Suppressor macrophage (primary cell): ENCODE results near the gene UTY.

Experiments
- DNase-seq, 4 experiments: peaks; one replicate each; pipeline ENCODE4 v3.0.0-alpha.2; 2020 to 2022

UTY gene

DNA sequence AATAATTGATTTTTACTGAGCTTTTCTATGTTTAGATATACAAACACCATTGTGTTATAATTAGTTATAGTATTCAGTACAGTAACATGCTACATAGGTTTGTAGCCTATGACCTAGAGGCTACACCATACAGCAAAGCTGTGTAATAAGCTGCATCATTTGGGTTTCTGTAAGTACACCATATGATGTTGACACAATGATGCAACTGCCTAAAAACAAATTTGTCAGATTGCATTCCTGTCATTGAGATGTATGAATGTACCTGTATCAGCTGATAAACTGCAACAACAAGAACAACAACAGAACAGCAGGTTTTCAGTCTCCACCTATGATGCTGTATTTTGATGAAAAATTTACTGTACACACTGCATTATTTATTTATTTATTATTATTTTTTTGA is 64.3 kb downstream of the UTY start:
- no peak for DNase-seq

DNA sequence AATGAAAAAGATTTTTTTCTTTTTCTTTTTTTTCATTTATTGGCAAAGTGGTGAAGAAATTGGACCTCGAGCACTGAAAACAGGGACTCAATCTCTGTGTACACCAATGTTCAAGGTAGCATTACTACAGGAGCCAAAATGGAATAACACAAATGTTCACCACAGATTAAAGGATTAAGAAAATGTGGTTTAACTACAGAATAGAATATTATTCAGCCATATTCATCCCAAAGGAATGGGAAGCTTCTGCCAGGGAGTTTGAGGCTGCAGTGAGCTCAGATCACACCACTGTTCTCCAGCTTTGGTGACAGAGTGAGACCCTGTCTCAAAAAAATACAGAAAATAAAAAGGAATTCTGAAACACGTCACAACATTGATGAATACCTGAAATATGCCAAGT is 81.0 kb downstream of the UTY start:
- no peak for DNase-seq

DNA sequence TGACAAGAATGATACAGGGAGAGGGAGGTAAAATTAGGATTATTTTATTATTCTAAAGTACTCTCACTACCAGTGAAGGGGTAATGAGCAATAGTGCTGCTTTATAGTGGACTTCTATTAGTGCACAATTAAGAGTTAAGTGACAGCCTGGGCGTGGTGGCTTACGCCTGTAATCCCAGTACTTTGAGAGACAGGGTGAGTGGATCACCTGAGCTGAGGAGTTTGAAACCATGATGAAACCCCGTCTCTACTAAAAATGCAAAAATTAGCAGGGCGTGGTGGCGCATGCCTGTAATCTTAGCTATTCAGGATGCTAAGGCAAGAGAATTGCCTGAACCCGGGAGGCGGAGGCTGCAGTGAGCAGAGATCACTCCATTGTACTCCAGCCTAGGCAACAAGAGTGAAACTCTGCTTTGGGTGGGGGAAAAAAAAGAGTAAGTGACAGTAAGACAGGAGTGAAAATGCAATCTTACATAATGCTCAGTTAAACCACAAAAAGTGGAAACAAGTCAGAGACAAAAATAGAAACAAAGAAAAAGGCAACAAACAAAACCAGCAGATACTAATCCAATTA is 98.6 kb downstream of the UTY start:
- peak in 2 of 4 experiments; percentile 14 to 16 for DNase-seq

DNA sequence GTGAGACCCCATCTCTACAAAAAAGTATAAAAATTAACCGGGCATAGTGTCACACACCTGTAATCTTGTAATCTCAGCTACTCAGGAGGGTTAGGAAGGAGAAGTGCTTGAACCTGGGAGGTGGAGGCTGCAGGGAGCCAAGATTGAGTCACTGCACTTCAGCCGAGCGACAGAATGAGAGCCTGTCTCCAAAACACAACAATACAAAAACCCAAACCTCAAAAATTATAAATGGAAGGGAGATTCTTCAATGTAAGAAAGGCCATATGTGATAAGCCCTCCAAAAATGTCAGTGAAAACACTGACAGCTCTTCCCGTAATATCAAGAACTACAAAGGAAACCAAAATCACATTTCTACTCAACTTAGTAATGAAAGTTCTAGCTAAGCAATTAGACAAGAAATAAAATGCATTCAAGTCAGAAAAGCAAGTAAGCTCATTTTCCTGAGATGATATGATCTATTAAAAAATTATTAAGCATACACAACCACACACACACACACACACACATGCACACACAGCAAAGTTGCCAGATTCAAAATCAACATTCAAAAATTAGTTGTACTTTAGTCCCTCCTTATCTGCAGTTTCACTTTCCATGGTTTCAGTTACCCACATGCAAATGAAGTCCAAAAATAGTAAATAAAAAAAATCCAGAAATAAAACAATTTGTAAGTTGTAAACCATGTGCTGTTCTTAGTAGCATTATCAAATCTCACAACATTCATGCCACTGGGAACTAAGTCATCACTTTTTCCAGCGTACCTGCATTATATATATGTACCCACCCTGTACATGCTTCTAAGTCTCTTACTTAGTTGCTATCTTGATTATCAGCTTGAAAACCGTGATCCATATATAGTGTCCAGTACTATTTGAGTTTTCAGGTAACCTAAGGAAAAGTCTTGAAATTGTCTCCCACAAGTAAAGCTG is 108.7 kb downstream of the UTY start:
- no peak for DNase-seq

DNA sequence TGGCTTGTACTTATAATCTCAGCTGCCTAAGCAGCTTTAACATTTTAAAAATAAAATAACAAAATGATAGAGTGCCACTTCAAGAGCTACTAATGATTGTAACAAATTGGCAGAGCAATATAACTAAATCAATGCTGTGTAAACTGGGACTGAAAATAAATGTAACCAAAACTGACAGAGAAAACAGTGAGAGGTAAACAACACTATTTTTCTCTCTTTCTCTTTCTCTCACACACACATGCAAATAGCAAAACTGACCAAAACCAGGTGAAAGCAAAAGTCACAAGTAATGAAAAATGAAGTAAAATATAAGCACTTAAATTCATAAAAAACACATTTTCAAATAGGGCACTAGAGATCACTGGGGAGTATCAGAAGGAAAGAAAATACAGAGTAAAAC is 109.6 kb downstream of the UTY start:
- no peak for DNase-seq

DNA sequence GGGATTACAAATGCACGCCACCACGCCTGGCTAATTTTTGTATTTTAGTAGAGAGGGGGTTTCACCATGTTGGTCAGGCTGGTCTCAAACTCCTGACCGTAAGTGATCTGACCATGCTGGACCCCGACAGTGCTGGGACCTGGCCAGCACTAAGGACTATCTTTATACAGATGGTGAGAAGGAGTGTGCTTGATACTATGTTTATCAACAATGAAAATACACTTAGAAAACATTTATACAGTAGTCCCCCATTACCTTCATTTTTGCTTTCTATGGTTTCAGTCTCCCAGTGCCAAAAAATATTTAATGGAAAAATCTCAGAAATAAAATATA is 111.4 kb downstream of the UTY start:
- DNase-seq, result no peak

DNA sequence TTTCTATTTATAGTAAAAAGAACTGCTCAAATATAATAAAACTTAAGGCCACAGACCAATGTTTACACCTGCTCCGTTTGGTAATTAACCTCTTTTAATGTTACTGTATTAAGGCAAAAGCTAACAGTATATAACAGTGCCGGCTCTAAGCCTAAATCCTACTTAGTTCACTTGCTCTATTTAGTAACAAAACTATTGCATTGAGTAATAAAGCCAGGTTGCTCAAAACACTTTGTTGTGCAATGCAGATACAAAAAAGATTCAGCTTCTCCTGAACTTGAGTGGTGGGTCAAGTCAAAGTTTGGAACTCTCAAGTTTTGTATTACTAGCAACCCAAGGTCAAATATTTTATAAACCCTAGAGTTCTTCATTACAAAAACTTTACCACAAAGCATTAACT is 116.2 kb downstream of the UTY start:
- DNase-seq, result peak in 3 of 4 experiments; percentile 25 to 53 (median 47)

DNA sequence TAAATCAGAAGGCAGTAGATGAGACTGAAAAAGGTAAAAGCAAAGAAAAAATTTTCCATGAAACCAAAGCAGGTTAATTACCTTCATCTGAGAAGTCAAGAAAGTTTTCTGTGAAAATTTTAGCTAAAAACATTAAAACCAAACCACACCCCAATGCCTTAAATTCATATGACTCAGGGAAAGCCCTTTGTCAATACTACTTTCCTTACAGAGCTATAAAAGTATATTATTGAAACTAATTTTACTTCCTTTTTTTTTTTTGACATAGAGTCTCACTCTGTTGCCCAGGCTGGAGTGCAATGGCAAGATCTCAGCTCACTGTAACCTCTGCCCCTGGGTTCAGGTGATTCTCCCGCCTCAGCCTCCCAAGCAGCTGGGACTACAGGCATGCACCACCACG is 117.2 kb downstream of the UTY start:
- DNase-seq, result peak in 2 of 4 experiments; percentile 25 to 39

DNA sequence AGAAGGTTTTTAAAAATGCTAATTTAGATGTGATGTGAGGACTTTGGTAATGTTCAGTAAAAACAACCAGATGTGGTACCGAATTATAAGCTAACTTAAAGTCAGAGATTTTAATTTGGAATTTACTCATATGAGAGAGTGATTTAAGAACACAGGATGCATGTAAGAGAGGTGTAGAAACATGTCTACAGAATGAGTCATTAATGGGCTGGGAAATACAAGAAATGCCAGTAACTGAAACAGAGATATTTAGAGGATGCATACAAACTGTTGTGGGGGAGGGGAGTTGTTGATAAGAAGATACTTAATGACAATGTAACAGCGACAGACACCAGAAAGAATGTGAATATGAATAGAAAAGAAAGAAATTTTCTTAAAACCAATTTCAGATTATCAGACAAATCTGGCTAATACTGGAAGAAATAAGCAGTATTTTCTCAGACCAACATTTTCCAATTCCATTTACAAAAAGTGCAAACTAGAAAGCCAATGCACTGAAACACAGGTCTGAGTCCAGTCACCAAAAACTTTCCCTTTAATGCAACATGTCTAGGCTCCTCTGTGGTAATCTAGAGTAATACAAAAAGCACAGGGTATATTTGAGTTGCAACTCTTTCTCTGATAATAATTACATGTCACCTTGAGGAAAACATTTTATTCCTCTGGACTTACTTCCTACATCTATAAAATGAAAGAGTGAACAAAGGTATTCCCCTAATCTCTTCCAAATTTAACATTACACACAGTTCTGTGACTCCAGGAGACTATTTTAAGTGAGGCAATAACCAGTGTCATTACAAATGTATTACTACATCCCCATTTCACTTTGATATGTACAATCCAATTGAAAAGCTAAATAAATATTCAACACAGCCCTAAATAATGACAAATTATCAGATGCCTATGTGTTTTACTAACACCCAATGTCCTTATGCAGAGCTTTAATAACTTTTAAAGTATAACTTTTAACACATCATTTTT is 117.9 kb downstream of the UTY start:
- peak in 2 of 4 experiments; percentile 6 to 16 for DNase-seq

DNA sequence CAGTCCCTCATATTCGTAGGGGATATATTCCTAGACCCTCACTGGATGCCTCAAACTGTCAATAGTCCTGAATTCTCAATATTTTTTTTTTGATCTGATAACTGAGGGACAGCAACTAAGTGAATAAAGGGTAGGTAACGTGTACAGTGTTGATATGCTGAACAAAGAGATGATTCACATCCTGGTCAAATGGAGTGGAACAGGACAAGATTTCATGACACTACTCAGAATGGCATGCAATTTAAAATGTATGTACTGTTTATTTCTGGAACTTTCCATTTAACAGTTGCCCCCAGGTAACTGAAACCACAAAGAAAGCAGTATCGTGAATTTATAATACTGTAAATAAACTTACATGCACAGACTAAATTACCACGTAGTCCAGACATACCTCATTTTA is 128.4 kb downstream of the UTY start:
- no peak for DNase-seq

DNA sequence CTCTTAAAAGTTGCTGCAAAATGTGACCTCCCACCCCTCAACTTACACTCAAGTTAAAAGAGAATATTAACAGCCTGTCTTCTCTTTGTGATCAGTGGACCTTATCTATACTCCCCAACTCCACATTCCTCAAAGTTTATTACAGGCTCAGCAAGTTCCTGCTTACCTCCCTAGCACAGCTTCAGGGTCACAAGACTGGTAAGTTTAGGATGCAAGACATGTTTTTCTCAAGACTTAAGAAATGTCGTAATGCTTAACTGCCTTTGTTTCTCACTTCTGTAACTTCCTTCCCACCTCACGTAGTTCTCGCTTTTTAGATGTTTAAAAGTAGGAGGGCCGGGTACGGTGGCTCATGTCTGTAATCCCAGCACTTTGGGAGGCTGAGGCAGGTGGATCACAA is 132.7 kb downstream of the UTY start:
- DNase-seq, result peak in 3 of 4 experiments; percentile 27 to 47 (median 39)

DNA sequence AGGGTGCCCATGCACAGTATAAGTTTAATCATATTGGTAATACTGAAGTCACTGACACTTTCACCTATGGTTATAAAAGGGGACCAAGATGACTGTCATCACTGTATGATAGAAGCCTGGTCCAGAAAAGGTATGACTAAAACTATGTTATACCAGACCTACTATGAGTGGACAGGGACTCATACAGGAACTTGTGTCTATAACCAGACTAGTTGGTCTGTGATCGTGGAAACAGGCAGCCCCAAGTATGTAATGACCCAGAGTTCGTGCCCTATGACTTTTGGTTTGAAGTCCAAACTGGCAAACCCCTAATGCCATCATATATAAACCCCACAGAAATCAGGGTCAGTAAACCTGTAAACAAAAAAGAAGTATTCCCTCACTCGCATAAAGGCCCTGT is 134.3 kb downstream of the UTY start:
- DNase-seq, result no peak

DNA sequence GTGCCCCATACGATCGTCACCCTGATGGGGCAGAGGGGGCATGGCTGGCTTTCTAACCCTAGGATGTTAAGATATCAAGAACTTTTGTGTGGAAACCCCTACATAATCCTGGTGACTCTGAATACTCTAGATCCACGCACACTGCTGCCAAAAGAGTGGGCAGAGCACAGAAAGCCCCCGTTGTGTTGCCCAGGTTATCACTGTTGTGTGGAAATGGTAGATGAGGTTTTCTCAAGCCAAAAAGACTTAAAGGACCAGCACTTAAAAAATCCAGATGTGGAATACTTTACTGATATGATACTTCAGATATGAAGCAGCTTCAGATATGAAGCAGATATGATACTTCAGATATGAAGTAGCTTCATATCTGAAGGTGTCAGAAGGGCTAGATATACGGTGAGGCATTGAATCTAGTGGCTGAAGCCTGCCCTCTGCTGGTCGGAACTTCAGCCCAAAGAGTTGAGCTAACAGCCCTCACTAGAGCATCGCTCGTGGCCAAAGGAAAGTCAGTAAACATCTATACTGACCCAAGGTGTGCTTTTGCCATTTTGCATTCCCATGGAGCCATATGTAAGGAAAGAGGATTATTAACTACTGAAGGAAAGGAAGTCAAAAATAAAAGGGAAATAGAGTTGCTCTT is 136.4 kb downstream of the UTY start:
- DNase-seq, result peak; percentile 16 to 59 (median 32)

DNA sequence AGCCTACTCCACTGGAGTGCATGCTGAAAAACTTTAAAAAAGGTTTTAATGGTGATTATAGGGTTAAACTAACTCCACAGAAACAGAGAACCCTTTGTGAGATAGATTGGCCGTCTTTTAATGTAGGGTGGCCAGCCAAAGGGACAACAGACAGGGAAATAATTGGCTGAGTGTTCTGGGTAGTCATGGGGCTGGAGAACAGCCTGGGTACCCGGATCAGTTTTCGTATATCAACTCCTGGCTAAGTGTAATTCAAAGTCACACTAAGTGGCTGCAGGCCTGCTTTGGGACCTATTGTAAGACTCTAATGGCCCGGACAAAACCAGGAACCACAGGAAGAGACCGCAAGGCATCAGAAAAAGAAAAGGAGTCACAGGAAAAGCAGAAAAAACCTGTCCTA is 139.9 kb downstream of the UTY start:
- DNase-seq, result no peak

DNA sequence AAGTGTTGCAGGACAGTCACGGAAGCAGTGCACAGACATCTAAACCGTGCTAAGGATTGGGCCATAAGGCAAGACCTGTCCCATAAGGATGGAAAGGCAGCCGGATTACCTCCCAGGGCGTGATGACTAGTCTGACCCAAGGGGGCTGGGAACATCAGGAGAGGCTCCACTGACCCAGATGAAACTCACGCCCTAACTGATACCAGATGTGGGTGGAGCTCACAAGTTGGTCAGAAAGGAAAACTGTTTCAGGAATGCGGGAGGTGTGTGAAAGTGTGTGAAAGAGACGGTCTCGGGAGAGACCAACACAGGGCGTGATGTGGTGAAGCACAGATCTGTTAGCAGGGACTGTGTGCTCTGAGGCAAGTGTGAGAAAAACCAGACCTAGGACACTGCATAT is 140.5 kb downstream of the UTY start:
- DNase-seq, result no peak

DNA sequence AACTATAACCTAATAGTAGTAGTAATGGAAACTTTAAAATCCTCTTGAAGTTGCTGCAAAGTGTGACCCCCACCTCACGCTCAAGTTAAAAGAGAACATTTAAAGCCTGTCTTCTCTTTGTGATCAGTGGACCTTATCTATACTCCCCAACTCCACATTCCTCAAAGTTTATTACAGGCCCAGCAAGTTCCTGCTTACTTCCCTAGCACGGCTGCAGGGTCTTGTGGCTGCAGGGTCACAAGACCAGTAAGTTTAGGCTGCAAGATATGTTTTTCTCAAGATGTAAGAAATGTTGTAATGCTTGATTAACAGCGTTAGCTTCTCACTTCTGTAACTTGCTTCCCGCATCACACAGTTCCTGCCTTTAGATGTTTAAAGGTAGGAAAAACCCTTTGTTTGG is 141.1 kb downstream of the UTY start:
- peak; percentile 38 to 72 (median 67) for DNase-seq

DNA sequence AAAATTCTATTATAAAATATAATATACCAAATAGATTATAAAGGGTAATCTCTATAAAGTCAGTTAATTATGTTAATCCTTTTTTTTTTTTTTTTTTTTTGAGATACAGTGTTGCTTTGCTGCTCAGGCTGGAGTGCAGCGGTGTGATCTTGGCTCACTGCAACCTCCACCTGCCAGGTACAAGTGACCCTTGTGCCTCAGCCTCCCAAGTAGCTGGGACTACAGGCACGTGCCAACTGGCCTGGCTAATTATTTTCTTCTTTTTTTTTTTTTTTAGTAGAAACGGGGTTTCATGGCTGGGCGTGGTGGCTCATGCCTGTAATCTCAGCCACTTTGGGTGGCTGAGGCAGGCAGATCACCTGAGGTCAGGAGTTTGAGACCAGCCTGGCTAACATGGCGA is 141.9 kb downstream of the UTY start:
- no peak for DNase-seq

DNA sequence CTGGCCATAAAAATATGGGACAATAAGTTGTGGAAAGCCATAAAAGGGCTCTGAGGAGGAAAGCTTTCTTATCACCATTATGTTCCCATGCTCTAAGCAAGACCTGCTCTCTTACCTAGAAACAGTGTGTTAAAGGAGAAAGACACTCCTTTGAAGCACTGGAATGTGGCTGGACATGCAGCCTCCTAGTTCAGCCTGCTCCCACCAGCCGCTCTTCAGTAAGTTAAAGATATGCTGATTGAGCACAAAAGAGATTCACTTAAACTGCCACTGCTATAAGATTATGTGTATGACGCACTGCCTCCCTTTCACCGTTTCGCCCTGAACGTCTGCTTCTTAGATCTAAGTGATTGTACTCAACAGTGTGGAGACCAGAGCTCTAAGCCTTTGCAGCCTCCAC is 146.0 kb downstream of the UTY start:
- no peak for DNase-seq

DNA sequence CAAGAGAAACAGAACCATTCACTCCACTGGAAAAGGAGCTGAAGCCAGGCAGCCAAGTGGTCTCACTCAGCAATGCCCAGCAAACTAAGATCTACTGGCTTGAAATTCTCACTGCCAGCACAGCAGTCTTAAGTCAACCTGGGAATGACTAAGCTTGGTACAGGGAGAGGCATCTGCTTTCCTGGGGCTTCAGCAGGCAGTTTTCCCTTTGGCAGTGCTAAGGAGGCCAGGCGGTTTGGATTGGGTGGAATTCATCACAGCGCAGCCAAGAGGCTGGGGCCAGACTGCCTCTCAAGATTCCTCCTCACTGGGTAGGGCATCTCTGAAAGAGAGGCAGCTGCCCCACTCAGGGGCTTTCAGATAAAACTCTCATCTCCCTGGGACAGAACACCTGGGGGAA is 149.2 kb downstream of the UTY start:
- no peak for DNase-seq

DNA sequence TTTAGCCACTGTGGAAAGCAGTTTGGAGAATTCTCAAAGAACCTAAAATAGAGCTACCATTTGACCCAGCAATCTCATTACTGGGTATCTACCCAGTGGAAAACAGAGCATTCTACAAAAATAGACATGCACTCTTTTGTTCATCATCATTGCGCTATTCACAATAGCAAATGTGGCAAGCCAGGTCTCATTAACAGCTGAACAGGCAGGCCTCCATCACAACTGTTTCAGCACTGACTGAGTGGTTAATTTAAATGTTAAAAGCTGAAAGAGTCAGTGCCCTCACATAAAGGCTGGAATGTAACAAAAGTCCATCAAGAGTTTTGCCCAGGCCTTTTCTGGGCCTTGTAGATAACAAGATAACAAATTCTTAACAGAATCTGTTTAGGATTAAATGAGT is 166.9 kb downstream of the UTY start:
- no peak for DNase-seq

DNA sequence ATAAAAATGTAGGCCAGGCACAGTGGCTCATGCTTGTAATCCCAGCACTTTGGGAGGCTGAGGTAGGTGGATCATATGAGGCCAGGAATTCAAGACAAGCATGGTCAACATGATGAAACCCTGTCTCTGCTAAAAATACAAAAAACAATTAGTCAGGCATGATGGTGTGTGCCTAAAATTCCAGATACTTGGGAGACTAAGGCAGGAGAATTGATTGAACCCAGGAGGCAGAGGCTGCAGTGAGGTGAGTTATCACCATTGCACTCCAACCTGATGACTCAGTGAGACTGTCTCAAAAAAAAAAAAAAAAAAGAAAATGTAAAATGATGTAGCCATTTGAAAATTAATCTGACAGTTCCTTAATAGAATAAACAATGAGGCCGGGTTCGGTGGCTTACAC is 171.9 kb downstream of the UTY start:
- DNase-seq, result no peak

DNA sequence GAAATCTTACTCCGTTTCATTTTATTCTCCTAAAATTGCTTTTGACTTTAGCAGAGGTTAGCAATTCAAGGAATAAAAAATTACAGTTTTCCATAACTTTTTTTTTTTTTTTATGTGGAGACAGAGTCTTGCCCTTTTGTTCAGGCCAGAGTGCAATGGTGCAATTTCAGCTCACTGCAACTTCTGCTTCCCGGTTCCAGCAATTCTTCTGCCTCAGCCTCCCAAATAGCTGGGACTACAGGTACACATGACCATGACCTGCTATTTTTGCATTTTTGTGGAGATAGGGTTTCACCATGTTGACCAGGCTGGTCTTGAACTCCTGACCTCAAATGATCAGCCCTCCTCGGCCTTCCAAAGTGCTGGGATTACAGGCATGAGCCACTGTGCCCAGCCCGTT is 179.0 kb downstream of the UTY start:
- DNase-seq, result peak in 2 of 4 experiments; percentile 4 to 13

DNA sequence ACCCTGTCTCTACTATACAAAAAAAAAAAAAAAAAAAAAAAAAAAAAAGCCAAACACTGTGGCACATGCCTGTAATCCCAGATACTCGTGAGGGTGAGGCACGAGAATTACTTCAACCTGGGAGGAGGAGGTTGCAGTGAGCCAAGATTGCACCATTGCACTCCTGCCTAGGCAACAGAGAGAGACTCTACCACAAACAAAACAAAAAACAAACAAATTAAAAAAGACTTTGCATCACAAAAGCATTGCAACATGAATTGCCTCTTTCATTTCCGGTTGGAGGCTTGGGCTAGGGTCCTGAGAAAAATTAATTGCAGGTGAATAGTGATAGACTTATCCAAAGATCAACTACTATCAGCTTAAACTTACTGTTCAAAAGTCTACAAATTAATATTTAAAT is 180.4 kb downstream of the UTY start:
- DNase-seq, result peak in 2 of 4 experiments; percentile 3 to 4
